NCI-H146 treated with DMSO at 0.1 percent for 48 hours (cell line): ENCODE results near the gene STK32B.
"Not testable (repeated sequence)": the region's sequence is repeated elsewhere in the genome, so short reads cannot be mapped to it uniquely, and the experiment has no call there.

Source experiments
- DNase-seq: peaks from one replicate; lab custom pipeline; 2025; ENCODE audit not compliant: unreplicated experiment; lab: John Stamatoyannopoulos, UW

STK32B gene

DNA sequence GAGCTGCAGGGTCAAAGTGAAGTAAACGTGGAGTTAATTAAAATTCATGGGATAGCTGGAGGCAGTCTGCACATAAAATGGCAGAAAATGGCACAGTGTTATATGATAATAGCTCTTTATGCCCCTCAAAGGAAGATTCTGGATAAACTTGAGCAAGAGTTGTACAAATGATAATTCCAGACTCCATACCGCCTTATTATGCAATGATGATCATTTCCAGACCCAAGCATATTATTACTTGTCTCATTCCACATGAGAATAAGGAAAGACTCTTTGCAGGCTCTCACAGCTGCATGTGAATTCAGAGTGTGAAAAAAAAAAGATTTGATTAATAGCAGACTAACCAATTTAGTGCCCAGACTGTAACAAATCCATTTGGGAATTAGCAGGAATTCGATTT, 105.4 kb downstream of the STK32B start:
- DNase-seq: no peak

DNA sequence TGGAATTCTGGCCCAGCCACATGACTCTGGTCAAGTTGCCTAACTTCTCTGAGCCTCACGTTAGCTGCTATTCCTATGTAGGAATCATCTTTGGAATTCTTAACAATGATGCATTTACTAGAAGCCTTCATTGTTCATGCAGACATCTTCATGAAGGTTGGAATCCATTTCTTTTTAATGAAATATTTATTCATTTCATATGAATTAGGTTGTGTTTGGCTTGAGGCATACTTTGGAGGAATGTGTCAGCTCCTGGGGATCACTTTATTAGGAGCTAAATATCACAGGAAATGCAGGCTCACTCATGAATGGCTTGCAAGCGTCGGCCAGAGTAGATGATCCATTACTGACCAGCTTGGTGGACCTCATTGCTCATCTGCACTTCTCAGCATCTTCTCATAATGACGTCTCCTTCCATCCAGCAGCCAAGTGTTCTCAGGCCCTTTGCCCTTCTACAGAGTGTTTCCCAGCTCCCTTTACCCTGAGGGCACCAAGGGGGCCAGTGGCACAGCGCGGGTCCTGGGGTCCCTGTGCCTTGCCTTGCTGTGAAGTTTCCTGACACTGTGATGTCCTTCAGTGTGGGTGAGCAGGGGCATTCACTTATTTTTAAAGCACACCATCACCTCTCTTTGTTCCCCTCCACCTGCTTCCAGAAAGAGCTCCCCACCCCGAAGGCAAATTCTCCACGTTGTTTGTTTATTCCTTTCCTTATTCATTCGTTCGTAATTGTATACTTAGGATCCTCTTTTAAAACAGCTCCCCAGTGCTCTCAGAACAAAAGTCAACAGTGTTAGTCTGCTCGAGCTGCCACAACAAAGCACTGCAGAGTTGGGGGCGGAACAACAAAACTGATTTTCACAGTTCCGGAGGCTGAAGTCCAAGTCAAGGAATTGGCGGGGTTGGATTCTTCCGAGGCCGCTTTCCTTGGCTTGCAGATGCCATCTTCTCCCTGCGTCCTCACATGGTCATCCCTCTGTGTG, 106.8 kb downstream of the STK32B start:
- no peak for DNase-seq

DNA sequence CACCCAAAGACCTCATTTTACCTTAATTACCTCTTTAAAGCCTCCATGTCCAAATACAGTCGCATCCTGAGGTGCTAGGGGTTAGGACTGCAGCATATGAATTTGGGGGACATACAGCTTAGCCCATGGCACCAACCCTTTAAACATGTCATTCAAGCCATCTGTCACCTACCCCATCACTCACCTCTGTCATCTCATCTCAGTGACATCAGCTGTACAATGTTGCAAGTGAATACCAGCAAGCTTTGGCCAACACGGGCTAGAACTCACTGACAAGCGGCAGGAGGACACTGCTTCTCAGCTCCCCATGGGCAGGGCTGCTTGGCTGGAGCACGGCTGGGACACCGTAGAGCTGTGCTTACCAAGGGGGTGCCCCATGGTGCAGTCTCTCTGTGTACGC, 107.5 kb downstream of the STK32B start:
- DNase-seq: no peak

DNA sequence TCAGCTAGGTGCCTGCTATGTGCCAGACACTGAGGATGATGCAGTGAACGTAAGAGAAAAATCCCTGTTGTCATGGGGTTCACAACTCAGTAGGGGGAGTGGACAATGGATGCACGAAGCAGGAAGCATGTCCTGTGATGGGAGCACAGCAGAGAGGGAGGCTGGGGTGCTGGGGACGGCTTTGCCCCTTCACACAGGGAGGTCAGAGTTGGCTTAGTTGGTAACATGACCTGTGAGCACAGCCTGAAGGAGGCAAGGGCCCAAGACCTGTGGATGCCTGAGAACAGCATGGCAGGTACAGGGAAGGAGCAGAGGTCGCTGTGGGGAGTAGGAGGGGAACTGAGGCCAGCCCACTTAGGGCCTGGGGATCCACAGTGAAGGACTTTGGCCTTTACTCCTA, 109.4 kb downstream of the STK32B start:
- no peak for DNase-seq

DNA sequence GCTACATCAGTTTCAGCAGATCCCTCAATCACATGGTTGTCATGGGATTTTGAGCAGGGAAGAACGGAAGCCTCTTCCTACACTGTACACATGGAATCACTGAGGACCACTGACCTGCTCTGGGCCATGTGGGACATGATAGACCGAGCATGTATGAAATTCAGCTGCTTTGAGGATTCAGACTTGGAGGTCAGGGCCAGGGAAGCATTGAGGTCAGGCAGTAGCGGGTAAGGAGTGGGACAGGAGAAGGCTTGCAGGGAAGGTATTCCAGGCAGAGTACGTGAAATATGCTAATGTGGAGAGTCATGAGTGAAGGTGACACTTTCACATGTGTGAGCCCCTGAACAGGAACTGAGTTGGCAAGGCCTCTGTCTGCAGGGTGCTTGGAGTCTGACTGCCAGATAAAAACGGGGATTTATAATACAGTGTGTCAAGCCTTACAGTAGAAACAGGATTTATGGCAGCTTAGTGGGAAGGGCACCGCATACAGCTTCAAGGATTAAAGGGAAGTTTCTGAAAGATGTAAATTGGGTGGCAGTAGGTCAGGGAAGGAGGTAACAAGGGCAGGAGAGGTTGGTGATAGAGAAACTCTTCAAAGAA, 111.7 kb downstream of the STK32B start:
- DNase-seq: no peak

DNA sequence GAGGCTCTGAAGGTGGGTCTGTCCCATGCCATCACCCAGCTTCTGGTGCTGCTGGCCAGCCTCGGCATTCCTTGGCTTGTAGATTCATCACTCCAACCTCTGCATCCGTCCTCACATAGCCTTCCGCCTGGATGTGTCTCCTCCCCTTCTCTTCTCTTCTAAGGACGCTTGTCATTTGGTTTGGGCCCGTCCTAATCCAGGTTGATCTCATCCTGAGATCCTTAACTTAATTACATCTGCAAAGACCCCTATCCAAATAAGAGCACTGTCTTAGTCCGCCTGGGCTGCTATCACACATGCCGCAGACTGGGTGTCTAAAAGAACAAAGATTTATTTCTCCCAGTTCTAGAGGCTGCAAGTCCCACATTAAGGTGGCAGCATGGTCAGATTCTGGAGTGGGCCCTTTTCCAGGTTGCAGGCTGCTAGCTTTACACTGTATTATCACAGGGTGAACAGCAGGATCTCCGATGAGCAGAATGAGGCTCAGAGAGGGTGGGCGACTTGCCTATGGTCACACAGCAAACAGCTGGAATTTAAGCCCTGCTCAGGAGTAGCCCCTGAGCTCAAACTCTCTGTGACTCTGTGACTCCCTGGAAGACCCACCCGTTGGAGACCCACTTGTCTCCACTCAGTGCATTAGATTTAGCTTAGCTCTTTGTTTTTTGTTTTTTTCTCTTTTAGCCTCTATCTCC, 113.1 kb downstream of the STK32B start:
- DNase-seq: no peak

DNA sequence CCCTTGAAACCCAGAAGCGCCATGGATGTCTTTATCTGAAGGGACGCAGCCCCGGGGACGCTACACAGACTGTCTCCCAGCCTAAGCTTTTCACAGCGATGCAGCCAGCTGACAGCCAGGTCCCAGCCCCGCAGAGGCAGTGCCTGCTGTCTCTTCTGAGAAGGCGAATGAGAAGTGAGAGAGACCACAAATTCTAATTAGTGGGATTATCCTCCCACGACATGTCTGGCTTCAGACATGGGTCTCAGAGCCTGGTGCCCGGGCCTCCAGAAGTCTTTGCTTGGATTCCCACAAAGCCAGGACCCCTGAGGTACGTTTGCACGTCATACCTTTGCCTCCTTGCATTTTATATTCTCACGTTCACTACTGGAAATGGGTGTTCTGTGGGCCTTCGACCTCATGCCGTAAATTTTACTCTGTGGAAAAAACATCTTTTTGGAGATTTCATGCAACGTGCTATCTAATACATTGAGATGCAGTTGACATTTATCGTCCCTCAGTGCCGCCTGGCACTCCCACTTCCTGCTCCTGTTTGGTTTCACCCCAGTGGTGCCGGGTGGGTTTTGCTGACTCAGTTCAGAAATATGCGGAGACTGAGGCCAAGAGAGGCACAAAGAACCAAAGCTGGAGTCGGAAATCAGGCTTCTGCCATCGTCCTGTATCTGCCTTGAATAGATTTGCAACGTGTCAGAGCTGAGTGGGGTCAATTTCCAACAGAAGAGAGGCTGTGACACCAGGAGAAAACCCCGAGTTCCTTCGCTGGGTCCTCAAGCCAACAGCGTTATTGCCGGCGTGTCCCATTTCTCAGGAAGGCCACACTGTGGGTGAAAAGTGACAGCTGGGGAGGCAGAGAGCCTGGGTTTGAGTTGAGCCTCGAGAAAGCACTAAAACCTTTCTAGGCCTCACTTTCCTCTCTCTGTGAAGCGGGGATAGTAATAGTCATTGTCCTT, 114.4 kb downstream of the STK32B start:
- no peak for DNase-seq

DNA sequence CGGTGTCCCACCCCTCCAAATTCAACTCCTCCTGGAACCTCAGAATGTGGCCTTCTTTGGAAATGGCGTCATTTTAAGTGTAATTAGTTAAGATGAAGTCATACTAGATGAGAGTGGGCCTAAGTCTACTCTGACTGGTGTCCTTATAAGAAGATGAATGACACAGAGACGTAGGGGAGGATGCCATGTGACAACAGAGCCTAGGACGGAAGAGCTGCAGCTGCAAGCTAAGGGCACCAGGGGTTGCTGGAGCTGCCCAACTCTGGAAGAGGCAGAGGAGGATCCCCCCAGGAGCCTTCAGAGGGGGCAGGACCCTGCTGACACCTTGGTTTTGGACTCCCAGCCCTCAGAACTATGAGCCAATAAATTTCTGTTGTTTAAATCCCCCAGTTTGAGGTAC, 115.1 kb downstream of the STK32B start:
- no peak for DNase-seq

DNA sequence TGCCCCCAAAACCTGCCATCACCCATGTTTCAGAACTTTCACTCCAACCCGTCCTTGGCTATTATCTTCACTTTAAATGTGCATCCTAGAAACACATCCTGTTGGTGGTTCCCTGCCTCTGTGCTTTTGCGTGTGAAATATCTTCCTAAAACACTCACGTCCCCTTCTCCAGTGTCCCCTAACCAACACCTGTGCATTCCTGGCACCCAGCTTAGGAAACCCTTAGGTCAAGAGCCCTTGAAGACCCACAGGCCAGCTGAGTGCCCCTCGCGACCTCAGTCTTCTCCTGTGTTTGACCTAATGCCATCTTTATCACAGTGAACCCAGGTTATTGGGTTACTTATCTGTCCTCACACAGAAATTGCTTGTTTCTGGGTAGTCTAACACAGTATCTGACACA, 117.6 kb downstream of the STK32B start:
- no peak for DNase-seq

DNA sequence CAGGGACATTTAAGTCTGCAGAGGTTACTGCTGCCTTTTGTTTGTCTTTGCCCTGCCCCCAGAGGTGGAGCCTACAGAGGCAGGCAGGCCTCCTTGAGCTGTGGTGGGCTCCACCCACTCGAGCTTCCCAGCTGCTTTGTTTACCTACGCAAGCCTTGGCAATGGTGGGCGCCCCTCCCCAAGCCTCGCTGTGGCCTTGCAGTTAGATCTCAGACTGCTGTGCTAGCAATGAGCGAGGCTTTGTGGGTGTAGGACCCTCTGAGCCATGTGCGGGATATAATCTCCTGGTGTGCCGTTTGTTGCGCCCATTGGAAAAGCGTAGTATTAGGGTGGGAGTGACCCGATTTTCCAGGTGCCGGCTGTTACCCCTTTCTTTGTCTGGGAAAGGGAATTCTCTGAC, 124.6 kb downstream of the STK32B start:
- not testable (repeated sequence) for DNase-seq

DNA sequence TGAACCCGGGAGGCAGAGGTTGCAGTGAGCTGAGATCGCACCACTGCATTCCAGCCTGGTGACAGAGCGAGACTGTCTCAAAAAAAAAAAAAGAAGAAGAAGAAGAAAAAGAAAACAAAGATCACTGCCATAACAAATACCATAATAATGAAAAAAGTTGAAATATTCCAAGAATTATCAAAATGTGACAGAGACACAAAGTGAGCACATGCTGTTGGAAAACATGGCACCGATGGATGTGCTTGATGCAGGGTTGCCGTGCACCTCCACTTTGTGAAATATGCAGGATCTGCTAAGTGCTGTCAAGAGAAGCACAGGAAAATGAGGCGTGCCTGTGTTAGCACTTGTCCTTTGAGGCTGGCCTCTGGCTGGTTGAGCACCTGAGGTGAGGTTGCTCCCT, 133.3 kb downstream of the STK32B start:
- DNase-seq: no peak

DNA sequence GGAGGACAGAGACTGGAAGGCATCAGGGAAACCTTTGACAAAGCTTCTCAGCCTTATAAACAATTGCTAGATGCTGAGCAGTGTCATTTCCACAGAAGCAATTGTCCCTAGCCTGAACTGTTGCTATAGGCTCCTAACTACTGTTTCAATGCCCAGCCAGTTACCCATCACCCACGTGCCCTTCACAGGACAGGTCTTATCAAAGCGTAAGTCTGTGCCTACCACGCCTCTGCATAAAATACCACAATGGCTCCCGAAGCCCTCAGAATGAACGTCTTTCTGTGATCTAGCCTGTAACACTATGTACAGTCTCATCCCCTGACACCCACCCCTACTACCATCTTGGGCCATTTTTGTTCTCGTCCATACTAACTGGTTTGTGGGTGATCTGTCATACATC, 134.3 kb downstream of the STK32B start:
- DNase-seq: no peak

DNA sequence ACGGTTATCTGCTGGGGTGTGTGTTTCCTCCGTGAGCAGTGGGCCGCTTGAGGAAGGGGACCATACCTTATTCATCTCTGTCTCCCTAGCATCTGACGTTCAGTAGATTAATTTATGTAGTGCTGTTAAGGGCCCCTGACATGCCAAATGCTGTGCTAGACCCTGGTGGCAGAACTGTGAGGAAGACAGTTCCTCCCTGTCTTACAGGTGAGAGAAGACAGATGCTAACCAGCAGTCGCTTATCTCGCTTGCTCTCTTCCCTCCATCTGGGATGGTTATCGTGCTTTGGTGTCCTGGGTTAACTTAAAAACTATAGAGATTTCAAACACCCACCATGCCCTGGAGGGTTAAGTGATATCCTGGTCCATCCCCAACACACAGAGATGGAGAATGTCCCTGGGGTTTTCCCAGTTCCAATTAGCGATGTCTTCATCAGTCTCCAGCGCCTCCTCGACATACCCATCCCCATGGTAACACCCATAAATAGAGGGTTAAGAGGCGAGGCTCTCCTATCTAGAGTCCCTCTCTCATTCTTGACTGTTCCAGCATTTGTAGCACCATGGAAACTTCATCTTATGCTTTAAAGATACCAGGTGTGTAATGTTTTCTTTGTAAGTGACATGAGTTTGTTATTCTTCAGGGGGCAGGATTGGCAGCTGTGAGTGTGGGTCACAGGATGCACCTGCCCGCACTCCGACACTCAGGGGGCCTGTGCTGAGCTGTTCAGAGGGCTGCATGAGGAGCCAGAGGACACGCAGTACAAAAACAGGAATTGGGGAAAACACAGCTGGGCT, 135.2 kb downstream of the STK32B start:
- DNase-seq: no peak

DNA sequence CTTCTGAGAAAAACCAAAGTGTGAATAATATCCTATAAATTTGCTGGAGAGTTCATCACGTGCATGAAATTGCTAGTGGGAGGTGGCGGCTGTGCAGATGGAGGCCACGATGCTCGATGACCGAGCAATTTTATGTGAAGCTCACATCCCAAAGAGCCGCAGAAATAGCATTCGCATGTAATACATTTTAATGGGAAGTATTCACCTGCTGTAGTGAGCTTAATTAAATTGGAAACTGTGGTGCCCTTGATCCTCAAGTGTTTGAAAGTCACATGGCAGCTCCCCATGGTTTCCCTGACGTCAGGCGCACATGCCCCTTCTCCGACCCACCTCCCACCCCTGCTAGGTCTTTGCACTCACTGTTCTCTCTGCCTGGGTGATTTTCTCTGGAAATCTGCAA, 136.8 kb downstream of the STK32B start:
- DNase-seq: no peak

DNA sequence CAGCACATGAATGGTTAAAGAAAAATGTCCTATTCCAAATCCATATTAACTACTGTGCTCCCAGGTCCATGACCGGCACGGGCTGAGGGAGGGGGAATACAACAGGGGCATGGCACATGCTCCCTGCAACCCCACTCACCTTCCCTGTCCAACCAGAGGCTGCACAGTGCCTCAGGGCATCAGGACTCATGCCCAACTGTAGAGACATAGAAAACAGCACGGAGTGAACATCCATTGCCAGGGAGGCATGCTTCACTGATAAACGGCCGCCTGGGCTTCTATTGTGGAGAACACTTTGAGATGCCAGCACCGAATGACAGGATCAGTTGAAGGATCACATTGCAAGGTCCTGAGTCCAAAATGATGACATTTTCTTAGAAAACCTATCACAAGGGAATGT, 140.6 kb downstream of the STK32B start:
- DNase-seq: no peak

DNA sequence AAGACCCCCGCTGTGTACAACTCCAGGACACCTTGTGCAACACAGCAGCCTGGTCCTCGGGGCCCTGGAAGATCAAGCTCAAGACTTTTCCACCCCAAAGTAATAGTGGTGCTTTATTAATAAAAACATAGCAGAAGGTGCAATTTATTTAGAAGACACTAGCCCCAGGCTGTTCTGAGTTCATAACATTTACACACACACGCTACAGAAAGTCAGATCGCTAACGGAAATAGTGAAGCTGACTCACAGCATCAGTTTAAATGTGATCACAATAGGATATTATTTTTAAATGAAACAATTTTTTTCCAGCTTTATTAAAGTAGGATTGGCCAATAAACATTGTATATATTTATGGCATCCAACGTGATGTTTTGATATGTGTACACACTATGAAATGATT, 141.0 kb downstream of the STK32B start:
- DNase-seq: no peak

DNA sequence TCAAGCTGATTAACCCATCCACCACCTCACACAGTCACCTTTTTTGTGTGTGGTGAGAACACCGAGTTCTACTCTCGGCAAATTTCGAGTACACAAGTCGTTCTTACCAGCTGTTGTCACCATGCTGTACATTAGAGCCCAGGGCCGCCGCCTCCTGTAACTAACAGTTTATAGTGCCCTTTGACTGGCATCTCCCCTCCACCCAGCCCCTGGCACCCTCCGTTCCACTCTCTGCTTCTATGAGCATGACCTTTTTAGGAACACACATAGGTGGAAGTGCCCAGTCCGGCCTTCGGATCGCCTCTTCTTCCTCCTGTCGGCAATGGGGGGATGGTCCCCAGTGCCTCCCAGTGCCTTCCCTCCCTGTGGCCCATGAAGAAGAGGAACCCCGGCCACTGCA, 141.4 kb downstream of the STK32B start:
- DNase-seq: no peak

DNA sequence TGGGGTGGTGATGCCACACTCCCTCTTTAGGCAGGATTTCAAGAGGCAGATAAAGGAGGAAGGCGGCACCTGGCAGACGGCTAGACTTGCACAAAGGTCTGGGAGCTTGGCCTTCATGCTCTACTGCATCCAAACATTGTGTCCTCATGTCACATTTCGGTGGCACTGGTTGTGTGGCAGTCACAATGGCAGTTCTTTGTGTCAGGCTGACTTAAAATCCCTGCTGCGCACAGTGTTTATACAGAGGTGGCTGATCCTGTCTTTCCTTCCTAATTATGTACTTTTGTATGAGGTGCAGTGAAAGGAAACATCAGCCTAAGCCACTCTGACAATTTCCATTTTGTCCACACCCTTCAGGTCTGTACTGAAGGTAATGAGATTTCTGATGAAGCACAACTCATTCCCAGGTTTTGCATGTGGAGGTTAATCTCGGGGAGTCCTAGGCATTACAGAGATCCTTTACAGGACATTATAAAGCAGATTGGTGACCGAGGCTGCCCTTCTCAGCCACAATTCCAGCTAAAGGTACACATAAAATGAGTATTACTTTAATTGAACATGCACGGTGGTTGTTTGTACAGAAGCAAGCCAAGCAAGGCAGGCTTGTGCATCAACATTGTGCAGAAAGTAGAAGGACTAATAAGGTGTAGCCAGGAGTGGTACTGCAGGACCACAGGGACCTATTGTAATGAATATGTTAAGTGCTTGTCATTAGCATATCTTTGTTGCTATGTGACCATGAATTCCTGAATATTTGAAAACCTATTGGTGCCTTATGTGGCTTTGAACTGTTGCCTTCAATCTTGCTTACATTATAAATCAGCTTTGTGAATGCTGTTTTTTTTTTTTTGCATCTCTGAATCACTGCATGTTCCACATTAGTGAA, 147.6 kb downstream of the STK32B start:
- DNase-seq: no peak

DNA sequence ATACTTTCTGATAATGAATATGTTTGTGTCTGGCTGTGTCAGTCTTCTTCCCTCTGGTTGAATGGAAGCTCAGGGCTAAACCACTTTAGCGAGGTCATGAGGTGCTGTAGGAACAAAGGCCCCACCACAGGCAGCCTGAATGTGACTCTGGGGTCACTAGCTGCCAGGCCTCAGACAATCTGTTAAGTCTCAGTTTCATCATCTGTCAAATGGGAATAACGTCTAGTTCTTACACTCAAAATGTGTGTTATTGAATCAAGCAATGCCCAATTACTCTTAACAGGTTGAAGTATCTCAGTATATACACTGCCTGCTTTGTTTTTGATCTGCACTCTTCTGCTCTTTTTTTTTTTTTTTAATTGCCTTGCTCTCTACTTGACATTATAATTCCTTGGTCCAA, 148.6 kb downstream of the STK32B start:
- DNase-seq: no peak
